Stimulated activated CD8-positive, alpha-beta memory T cell treated with anti-CD3 and anti-CD28 coated beads, Interleukin-12 subunit alpha, Interleukin-12 subunit beta, amount 100 ng/mL, for 4 hours (primary cell): ENCODE data around the gene DOK6.

Experiments used
- DNase-seq: peaks from one replicate; pipeline ENCODE4 v3.0.0-alpha.2; 2020; ENCODE audit warnings: low read depth

The DOK6 gene

GRCh38 chr18:69539404-69539803, 138.7 kb downstream of the DOK6 start:
- DNase-seq, result no peak

DNA sequence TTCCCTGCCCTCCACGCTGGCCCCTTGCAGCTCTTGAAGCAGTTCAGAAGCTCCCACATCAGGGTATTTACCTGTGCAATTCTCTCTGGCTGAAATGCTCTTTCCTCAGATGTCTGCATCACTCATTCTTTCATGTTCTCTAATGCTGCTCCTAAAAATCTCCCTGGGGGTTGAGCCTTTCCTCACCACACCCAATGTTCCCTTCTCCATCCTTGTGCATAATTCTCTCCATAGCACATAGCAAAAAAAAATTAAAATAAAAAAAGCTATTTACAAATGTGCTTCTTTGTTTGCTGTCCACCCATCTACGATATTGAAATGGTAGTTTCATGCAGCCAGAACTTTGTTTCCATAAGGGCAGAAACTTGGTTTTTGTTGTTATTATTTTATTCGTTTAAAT, 155.5 kb downstream of the DOK6 start:
- DNase-seq, result no peak

DNA sequence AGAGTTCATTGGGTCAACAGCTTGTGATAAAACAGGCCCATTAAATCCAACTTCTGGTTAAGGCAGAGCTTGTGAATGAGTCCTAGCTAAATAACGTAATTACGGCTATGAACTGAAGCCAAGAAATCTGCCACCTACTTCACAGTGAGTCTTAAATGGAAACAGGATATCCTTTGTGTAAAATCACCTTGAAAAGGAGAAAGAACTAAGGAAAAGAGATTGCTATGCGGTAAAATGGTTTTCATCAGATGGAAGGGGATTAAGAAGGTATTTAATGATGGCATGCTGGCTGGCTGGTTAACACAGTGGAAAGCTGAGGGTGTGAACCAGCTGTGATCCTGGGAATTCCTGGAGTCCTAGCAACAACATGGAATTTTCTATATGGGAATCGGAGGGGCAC, 156.6 kb downstream of the DOK6 start:
- DNase-seq, result no peak

DNA sequence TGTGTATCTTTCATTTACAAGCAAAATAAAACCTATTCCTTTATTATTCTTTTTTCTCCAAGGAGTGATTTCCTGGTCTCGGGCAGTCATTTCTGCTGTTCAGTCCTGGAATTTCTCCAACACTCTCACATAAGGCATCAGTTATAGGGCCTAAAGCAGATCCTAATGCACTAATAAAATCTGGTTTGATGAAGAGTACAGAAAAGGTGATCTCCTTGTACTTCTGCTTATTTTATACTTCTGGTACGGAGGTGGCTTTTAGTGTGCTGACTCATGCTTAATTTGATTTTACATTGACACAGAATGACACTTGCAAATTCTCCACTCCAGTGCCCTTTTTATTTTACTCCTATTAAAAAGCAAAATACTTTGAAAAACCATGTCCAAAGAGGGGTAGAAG, 157.4 kb downstream of the DOK6 start:
- no peak for DNase-seq

- DNase-seq, result no peak
These were observed 158.9 kb downstream of the DOK6 start for GRCh38 chr18:69559604-69560003.

- no peak for DNase-seq
These were observed 163.9 kb downstream of the DOK6 start for GRCh38 chr18:69564602-69565001.

DNA sequence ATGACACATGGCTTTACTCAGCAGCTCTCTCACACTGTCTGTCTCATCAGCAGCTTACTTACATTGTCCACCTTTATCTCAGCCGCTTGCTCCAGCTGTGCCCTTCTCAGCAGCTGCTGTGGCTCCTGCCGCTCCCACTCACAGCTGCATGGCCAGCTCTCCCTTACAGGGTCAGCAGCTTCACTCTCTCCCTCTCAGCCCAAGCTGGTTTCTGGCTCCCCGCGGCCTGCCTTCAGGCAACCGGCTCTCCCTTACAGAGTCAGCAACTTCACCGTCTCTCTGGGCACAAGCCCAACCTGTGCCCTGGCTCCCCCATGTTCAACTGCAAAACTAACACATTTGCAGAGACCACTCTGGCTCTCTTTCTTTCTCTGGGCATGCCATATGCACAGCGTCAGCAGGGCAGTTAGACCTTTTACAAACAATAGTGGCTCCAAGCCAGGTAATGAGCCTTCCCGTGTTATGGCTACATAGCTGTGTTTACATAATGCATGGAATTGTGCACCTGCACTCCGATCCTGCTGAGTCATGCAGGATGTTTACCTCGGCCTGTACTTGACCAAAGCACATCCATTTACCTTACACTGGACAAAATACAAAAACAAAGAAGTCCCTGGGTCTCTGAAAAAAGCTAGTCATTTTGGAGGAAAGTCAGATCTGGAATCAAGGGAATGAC, 167.3 kb downstream of the DOK6 start:
- DNase-seq, result no peak

GRCh38 chr18:69569133-69569532, 168.4 kb downstream of the DOK6 start:
- no peak for DNase-seq

- DNase-seq, result no peak
These were observed 173.7 kb downstream of the DOK6 start for GRCh38 chr18:69574401-69574800.

DNA sequence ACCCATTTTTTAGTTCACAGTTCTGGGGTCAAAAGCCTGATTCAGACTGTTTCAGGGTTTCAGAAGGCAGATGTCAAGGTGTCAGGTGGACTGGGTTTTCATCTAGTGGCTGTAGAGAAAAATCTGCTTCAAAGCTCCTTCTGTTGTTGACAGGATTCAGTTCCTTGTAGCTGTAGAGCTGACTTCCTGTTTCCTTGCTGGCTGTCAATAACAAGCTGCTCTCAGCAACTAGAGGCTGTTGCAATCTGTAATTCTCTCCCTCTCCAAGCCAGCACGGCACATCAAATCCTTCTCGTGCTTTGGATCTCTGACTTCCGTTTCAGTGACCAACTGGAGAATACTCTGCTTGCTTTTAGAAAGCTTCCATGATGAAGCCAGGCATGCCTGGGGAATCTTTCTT, 179.4 kb downstream of the DOK6 start:
- no peak for DNase-seq

GRCh38 chr18:69584429-69584828, 183.7 kb downstream of the DOK6 start:
- DNase-seq, result no peak

DNA sequence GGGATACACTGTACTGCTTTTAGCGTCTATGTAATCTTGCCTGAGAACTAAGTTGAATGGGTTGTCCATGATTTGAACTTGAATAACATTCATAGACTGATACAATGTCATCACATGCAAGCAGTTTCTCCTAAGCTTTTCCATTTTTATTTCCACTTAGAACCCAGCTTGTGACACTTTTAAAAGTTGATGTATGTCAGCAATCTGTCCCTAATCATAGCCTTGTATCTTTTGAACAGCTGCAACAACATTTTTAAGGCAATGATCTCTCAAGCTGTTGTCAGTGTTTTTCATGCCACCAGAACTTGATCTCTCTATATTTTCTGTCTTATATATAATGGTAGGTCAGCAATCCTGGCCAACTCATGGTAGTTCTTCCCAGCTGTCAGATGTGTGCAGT, 185.0 kb downstream of the DOK6 start:
- no peak for DNase-seq

- DNase-seq, result no peak
These were observed 185.8 kb downstream of the DOK6 start for GRCh38 chr18:69586537-69586936.

GRCh38 chr18:69588301-69588700, 187.6 kb downstream of the DOK6 start:
- no peak for DNase-seq

GRCh38 chr18:69590150-69590549, 189.5 kb downstream of the DOK6 start:
- no peak for DNase-seq

DNA sequence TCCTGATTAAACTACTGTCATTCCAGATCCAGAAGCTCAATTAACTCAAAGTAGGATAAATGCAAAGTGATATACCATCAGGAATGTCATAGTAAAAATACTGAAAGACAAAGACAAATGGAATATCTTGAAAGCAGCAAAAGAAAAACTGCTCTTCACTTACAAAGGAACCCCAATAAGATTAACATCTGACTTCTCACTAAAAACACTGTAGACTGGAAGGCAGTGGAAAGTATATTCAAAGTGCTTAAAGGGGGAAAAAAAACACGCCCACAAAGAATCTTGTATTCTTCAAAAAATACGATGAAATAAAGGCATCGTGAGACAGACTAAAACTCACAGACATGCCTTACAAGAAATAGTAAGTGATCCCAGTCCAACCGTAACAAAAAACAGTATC, 195.7 kb downstream of the DOK6 start:
- no peak for DNase-seq

- no peak for DNase-seq
These were observed 196.9 kb downstream of the DOK6 start for GRCh38 chr18:69597561-69597960.

- DNase-seq, result no peak
These were observed 198.7 kb downstream of the DOK6 start for GRCh38 chr18:69599377-69599776.

DNA sequence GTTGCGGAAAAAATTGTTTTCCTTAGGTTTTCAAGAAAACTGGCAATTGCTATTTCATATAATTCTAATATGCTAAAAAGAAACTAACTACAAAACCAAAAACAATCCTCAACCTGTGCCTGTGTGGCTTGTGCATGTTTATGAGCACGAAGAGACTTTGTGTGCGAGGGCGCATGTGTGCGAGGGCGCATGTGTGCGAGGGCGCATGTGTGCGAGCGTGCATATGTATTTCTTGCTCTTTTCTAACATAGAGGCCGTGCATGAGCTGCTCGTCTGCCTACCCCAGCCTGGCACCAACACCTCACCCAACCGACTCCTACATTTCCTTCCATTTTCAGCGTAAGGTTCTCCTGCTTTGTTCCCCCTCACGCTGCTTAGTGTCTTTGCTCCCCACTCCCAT, 211.6 kb downstream of the DOK6 start:
- DNase-seq, result no peak

- no peak for DNase-seq
These were observed 215.4 kb downstream of the DOK6 start for GRCh38 chr18:69616114-69616513.

- no peak for DNase-seq
These were observed 216.7 kb downstream of the DOK6 start for GRCh38 chr18:69617408-69617807.

DNA sequence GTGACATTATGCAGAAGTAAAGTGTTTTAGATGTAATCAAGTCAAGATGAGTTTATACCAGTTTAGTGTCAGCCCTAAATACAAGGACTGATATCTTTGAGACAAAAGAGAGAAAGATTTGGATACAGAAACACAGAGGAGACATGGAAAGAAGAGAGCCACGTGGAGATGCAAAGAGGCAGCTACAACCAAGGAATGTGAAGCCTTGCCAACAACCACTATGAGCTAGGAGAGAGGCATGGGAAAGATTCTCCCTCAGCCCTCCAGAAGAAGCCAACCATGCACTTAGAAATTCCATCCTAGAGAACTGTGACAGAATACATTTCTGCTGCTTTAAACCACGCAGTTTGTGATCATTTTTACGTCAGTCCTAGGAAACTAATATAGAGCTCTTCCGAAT, 217.2 kb downstream of the DOK6 start:
- DNase-seq, result no peak

GRCh38 chr18:69622184-69622583, 221.5 kb downstream of the DOK6 start:
- DNase-seq, result no peak

DNA sequence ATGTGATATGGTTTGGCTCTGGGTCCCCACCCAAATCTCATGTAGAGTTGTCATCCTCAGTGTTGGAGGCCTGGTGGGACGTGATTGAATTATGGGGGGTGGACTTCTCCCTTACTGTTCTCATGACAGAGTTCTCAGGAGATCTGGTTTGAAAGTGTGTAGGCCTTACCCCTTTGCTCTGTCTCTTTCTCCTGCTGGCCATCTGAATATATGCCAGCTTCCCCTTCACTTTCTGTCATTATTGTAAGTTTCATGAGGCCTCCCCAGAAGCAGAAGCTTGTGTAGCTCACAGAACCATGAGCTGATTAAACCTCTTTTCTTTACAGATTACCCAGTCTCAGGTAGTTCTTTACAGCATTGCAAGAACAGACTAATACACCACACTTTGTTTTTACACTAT, 222.3 kb downstream of the DOK6 start:
- no peak for DNase-seq

- no peak for DNase-seq
These were observed 225.5 kb downstream of the DOK6 start for GRCh38 chr18:69626171-69626570.
